ENCODE results near the gene FAM111A. TPM values are rescaled to one million over a fixed set of nuclear protein-coding genes. Genes with fewer than 3 reads are reported as not detected.

The FAM111A gene
- total and polyA plus RNA-seq, 2 donors, result 12.4 to 93.6 TPM

GRCh38 chr11:59180168-59180776 is 37.6 kb downstream of the FAM111A start:
- no peak for DNase-seq (ENCODE audit: extremely low spot score)
- WGBS, result 81% methylated on average over 2 of the region's 2 CpGs
- Histone ChIP-seq H3K4me1 (ENCODE audit: insufficient read depth) (peaks cover 2% of the 10 kb centered on the region), H3K4me3 (ENCODE audit: low read depth, low read length) (no peak overlapping the region), H3K36me3 (ENCODE audit: insufficient read depth) (peaks cover 7% of the 10 kb centered on the region), H3K27ac (ENCODE audit: low read depth) (no peak overlapping the region)

GRCh38 chr11:59180907-59181306 is 38.3 kb downstream of the FAM111A start:
- peaks cover 2% of the 10 kb centered on the region for H3K4me1 ChIP-seq (ENCODE audit: insufficient read depth)
- WGBS, result 81% methylated on average over 2 of the region's 2 CpGs
- no peak for DNase-seq (ENCODE audit: extremely low spot score)
- no peak overlapping the region for H3K27ac ChIP-seq (ENCODE audit: low read depth)
- H3K4me3 ChIP-seq (ENCODE audit: low read depth, low read length), result no peak overlapping the region
- peaks cover 7% of the 10 kb centered on the region for H3K36me3 ChIP-seq (ENCODE audit: insufficient read depth)

- H3K4me3 ChIP-seq (ENCODE audit: low read depth, low read length), result no peak overlapping the region
- peaks cover 2% of the 10 kb centered on the region for H3K4me1 ChIP-seq (ENCODE audit: insufficient read depth)
- no peak overlapping the region for H3K27ac ChIP-seq (ENCODE audit: low read depth)
- no peak for DNase-seq (ENCODE audit: extremely low spot score)
- H3K36me3 ChIP-seq (ENCODE audit: insufficient read depth), result peaks cover 7% of the 10 kb centered on the region
- 95% methylated on average over 33 of the region's 33 CpGs for WGBS
These were observed 39.2 kb downstream of the FAM111A start for GRCh38 chr11:59181746-59182456.

- 93% methylated on average over 4 of the region's 4 CpGs for WGBS
- H3K36me3 ChIP-seq (ENCODE audit: insufficient read depth), result peaks cover 7% of the 10 kb centered on the region
- H3K4me3 ChIP-seq (ENCODE audit: low read depth, low read length), result no peak overlapping the region
- no peak overlapping the region for H3K27ac ChIP-seq (ENCODE audit: low read depth)
- no peak for DNase-seq (ENCODE audit: extremely low spot score)
- H3K4me1 ChIP-seq (ENCODE audit: insufficient read depth), result peaks cover 4% of the 10 kb centered on the region
These were observed 39.9 kb downstream of the FAM111A start for GRCh38 chr11:59182457-59183151.

- H3K27ac ChIP-seq (ENCODE audit: low read depth), result no peak overlapping the region
- DNase-seq (ENCODE audit: extremely low spot score), result no peak
- 48% methylated on average over 1 of the region's 1 CpG for WGBS
- no peak overlapping the region for H3K4me3 ChIP-seq (ENCODE audit: low read depth, low read length)
- peaks cover 7% of the 10 kb centered on the region for H3K36me3 ChIP-seq (ENCODE audit: insufficient read depth)
- H3K4me1 ChIP-seq (ENCODE audit: insufficient read depth), result peaks cover 4% of the 10 kb centered on the region
These were observed 41.1 kb downstream of the FAM111A start for GRCh38 chr11:59183771-59184170.

- DNase-seq (ENCODE audit: extremely low spot score), result no peak
- H3K4me3 ChIP-seq (ENCODE audit: low read depth, low read length), result no peak overlapping the region
- WGBS, result 48% methylated on average over 9 of the region's 9 CpGs
- peaks cover 4% of the 10 kb centered on the region for H3K4me1 ChIP-seq (ENCODE audit: insufficient read depth)
- peaks cover 9% of the 10 kb centered on the region for H3K36me3 ChIP-seq (ENCODE audit: insufficient read depth)
- peak overlapping the region; percentile 65 for H3K27ac ChIP-seq (ENCODE audit: low read depth)
These were observed 42.2 kb downstream of the FAM111A start for GRCh38 chr11:59184691-59185339.

GRCh38 chr11:59185386-59185945 is 42.8 kb downstream of the FAM111A start:
- 47% methylated on average over 5 of the region's 5 CpGs for WGBS
- H3K4me3 ChIP-seq (ENCODE audit: low read depth, low read length), result no peak overlapping the region
- H3K36me3 ChIP-seq (ENCODE audit: insufficient read depth), result peaks cover 9% of the 10 kb centered on the region
- peak overlapping the region; percentile 82 for H3K27ac ChIP-seq (ENCODE audit: low read depth)
- H3K4me1 ChIP-seq (ENCODE audit: insufficient read depth), result peaks cover 4% of the 10 kb centered on the region
- DNase-seq (ENCODE audit: extremely low spot score), result no peak

GRCh38 chr11:59186130-59186594 is 43.5 kb downstream of the FAM111A start:
- no peak overlapping the region for H3K4me3 ChIP-seq (ENCODE audit: low read depth, low read length)
- H3K4me1 ChIP-seq (ENCODE audit: insufficient read depth), result peaks cover 4% of the 10 kb centered on the region
- peak overlapping the region; percentile 82 for H3K27ac ChIP-seq (ENCODE audit: low read depth)
- H3K36me3 ChIP-seq (ENCODE audit: insufficient read depth), result peaks cover 9% of the 10 kb centered on the region
- peak; percentile 74 for DNase-seq (ENCODE audit: extremely low spot score)
- 77% methylated on average over 5 of the region's 5 CpGs for WGBS

GRCh38 chr11:59187035-59187434 is 44.4 kb downstream of the FAM111A start:
- Histone ChIP-seq H3K27ac (ENCODE audit: low read depth) (peak overlapping the region; percentile 82), H3K4me1 (ENCODE audit: insufficient read depth) (peaks cover 4% of the 10 kb centered on the region), H3K36me3 (ENCODE audit: insufficient read depth) (peaks cover 6% of the 10 kb centered on the region), H3K4me3 (ENCODE audit: low read depth, low read length) (no peak overlapping the region)
- 49% methylated on average over 3 of the region's 3 CpGs for WGBS
- no peak for DNase-seq (ENCODE audit: extremely low spot score)

GRCh38 chr11:59187587-59187986 is 44.9 kb downstream of the FAM111A start:
- Histone ChIP-seq H3K27ac (ENCODE audit: low read depth) (no peak overlapping the region), H3K4me3 (ENCODE audit: low read depth, low read length) (no peak overlapping the region), H3K36me3 (ENCODE audit: insufficient read depth) (peaks cover 2% of the 10 kb centered on the region), H3K4me1 (ENCODE audit: insufficient read depth) (peaks cover 4% of the 10 kb centered on the region)
- no peak for DNase-seq (ENCODE audit: extremely low spot score)
- WGBS, result 51% methylated on average over 6 of the region's 6 CpGs

GRCh38 chr11:59188954-59189353 is 46.3 kb downstream of the FAM111A start:
- 81% methylated on average over 4 of the region's 4 CpGs for WGBS
- no peak for DNase-seq (ENCODE audit: extremely low spot score)
- peaks cover 2% of the 10 kb centered on the region for H3K4me1 ChIP-seq (ENCODE audit: insufficient read depth)
- peaks cover 4% of the 10 kb centered on the region for H3K36me3 ChIP-seq (ENCODE audit: insufficient read depth)
- no peak overlapping the region for H3K4me3 ChIP-seq (ENCODE audit: low read depth, low read length)
- H3K27ac ChIP-seq (ENCODE audit: low read depth), result no peak overlapping the region

- DNase-seq (ENCODE audit: extremely low spot score), result no peak
- Histone ChIP-seq H3K36me3 (ENCODE audit: insufficient read depth) (peaks cover 4% of the 10 kb centered on the region), H3K4me3 (ENCODE audit: low read depth, low read length) (no peak overlapping the region), H3K27ac (ENCODE audit: low read depth) (no peak overlapping the region), H3K4me1 (ENCODE audit: insufficient read depth) (peaks cover 2% of the 10 kb centered on the region)
- 46% methylated on average over 4 of the region's 4 CpGs for WGBS
These were observed 47.3 kb downstream of the FAM111A start for GRCh38 chr11:59189986-59190385.

- peaks cover 2% of the 10 kb centered on the region for H3K4me1 ChIP-seq (ENCODE audit: insufficient read depth)
- no peak overlapping the region for H3K4me3 ChIP-seq (ENCODE audit: low read depth, low read length)
- DNase-seq (ENCODE audit: extremely low spot score), result no peak
- 87% methylated on average over 4 of the region's 4 CpGs for WGBS
- peaks cover 4% of the 10 kb centered on the region for H3K36me3 ChIP-seq (ENCODE audit: insufficient read depth)
- no peak overlapping the region for H3K27ac ChIP-seq (ENCODE audit: low read depth)
These were observed 48.4 kb downstream of the FAM111A start for GRCh38 chr11:59191095-59191494.
